A673 (cell line): ENCODE data around the gene LRRK1. TPM values are rescaled to one million over a fixed set of nuclear protein-coding genes. Genes with fewer than 3 reads are reported as not detected.

ENCODE experiments used
- BruUV-seq: library from RNA; stranded (reverse); fragments of 400-500 nt; replicated peaks from 2 replicates; lab custom pipeline; 2021; lab: Mats Ljungman, UMichigan
- CTCF ChIA-PET: fragments of 300-600 bp; sonication (Branson Sonifier 250); formaldehyde crosslinking; loops from one replicate; lab custom pipeline; 2022; ENCODE audit warnings: antibody characterized with exemption; lab: Charles Lee
- POLR2A ChIA-PET: fragments of 300-600 bp; sonication (Branson Sonifier 250); formaldehyde crosslinking; loops from one replicate; lab custom pipeline; 2022; ENCODE audit warnings: antibody characterized with exemption; ENCODE audit not compliant: low non-redundant PET; lab: Charles Lee
- DNase-seq: peaks from one replicate; pipeline ENCODE4 v3.0.0-alpha.2; 2015; ENCODE audit warnings: low spot score
- H3K27ac ChIP-seq: fragments of 200-600 bp; sonication (generic); 2 replicates; pipeline ENCODE4 v1.5.1; 2016; ENCODE audit warnings: mixed run types, low read depth, mild to moderate bottlenecking, mixed read lengths, antibody characterized with exemption, low read length; ENCODE audit not compliant: poor library complexity, severe bottlenecking
- H3K27me3 ChIP-seq: fragments of 200-600 bp; sonication (generic); replicated peaks from 2 replicates; pipeline ENCODE4 v1.6.1; 2017; ENCODE audit warnings: mixed run types, low read depth, mild to moderate bottlenecking, mixed read lengths, antibody characterized with exemption, low read length; ENCODE audit not compliant: insufficient read depth, poor library complexity
- H3K36me3 ChIP-seq: fragments of 200-600 bp; sonication (generic); 2 replicates; pipeline ENCODE4 v1.6.1; 2016; ENCODE audit warnings: mixed run types, mild to moderate bottlenecking, mixed read lengths, antibody characterized with exemption, low read length; ENCODE audit not compliant: insufficient read depth, poor library complexity, severe bottlenecking
- H3K4me1 ChIP-seq: fragments of 200-600 bp; sonication (generic); 2 replicates; pipeline ENCODE4 v1.6.1; 2017; ENCODE audit warnings: mixed run types, mild to moderate bottlenecking, mixed read lengths, antibody characterized with exemption, low read length; ENCODE audit not compliant: insufficient read depth, poor library complexity, severe bottlenecking
- H3K4me3 ChIP-seq: fragments of 200-600 bp; sonication (generic); 2 replicates; pipeline ENCODE4 v1.5.1; 2016; ENCODE audit warnings: low read depth, mixed run types, mild to moderate bottlenecking, mixed read lengths, low read length; ENCODE audit not compliant: poor library complexity, severe bottlenecking
- H3K9me3 ChIP-seq: fragments of 200-600 bp; sonication (generic); 2 replicates; pipeline ENCODE4 v1.6.1; 2016; ENCODE audit warnings: mixed run types, low read depth, mild to moderate bottlenecking, mixed read lengths, antibody characterized with exemption, low read length; ENCODE audit not compliant: poor library complexity, severe bottlenecking
- EZH2 ChIP-seq: fragments of 200-600 bp; sonication (generic); IDR thresholded peaks from 2 replicates; pipeline ENCODE4 v1.6.1; 2017; ENCODE audit warnings: borderline replicate concordance, low read depth, mild to moderate bottlenecking, mixed read lengths, antibody characterized with exemption, low read length; ENCODE audit not compliant: poor library complexity, severe bottlenecking
- intact Hi-C: fragments of 100-400 bp; cut with micrococcal nuclease; formaldehyde crosslinking; loops from one replicate; pipeline ENCODE4 v1.10.0; 2022; ENCODE audit not compliant: unreplicated experiment
- total RNA-seq: library from RNA; stranded (reverse); gene quantifications from 2 replicates; pipeline ENCODE4 v1.2.3, GENCODE V29; 2021
- TF ChIP-seq, protein P1 (sequence below): fragments of 300-800, 200-600 bp; sonication (generic); conservative IDR thresholded peaks from 2 replicates; pipeline ENCODE4 v1.5.1; 2017; ENCODE audit warnings: low read depth, mild to moderate bottlenecking, antibody characterized with exemption, low read length, moderate library complexity, mixed read lengths

Gene LRRK1
- total RNA-seq, 1 experiment from 2014 or later, result 7.7 TPM

DNA sequence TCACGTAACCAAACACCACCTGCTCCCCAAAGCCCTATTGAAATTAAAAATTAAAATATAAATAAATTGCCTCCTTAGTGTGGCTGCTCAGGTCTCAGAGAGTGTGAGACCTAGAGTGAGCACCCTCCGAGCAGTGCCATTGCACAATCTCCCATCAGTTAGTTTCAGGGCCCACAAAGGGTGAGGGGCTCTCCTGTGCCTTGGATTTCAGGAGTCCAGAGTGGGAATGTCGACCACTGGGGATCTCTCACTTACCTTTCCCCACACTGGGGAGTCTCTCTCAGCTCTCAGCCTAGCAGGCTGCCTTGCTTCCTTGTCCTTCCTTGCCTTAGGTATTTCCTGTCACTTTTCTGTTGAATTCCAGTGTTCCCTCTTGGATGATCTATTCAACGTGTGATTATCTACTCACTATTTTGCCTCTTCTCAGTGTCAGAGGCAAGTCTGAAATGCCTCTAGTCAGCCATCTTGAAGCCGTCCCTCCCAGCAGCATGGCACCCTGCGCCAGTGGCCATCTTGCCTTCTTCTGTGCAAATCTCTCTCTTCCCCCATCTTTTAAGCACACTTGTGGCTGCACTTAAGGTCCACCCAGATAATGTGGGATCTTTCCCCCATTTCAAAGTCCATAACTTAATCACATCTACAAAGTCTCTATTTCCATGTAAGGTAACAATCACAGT lies 119.3 kb downstream of the LRRK1 start:
- peaks cover 21% of the 10 kb centered on the region for H3K9me3 ChIP-seq
- CTCF ChIA-PET, result interaction anchor here (0.6 kb wide), 1 partner anchor 18 kb away, joined by 3 read pairs; no protein-coding TSS in a partner anchor
- H3K36me3 ChIP-seq, result no peaks in the 10 kb centered on the region
- no peak overlapping the region for H3K4me3 ChIP-seq
- POLR2A ChIA-PET, result interaction anchor here (0.5 kb wide), 1 partner anchor 427 kb away, joined by 7 read pairs; no protein-coding TSS in a partner anchor
- BruUV-seq, result no TSS peak
- TF ChIP-seq, protein P1, sequence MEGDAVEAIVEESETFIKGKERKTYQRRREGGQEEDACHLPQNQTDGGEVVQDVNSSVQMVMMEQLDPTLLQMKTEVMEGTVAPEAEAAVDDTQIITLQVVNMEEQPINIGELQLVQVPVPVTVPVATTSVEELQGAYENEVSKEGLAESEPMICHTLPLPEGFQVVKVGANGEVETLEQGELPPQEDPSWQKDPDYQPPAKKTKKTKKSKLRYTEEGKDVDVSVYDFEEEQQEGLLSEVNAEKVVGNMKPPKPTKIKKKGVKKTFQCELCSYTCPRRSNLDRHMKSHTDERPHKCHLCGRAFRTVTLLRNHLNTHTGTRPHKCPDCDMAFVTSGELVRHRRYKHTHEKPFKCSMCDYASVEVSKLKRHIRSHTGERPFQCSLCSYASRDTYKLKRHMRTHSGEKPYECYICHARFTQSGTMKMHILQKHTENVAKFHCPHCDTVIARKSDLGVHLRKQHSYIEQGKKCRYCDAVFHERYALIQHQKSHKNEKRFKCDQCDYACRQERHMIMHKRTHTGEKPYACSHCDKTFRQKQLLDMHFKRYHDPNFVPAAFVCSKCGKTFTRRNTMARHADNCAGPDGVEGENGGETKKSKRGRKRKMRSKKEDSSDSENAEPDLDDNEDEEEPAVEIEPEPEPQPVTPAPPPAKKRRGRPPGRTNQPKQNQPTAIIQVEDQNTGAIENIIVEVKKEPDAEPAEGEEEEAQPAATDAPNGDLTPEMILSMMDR, result no peak
- TF ChIP-seq EZH2, result no peak
- H3K27me3 ChIP-seq, result no peaks in the 10 kb centered on the region
- H3K4me1 ChIP-seq, result no peaks in the 10 kb centered on the region
- intact Hi-C loops, result no loop called here
- H3K27ac ChIP-seq, result no peak overlapping the region
- no peak for DNase-seq

DNA sequence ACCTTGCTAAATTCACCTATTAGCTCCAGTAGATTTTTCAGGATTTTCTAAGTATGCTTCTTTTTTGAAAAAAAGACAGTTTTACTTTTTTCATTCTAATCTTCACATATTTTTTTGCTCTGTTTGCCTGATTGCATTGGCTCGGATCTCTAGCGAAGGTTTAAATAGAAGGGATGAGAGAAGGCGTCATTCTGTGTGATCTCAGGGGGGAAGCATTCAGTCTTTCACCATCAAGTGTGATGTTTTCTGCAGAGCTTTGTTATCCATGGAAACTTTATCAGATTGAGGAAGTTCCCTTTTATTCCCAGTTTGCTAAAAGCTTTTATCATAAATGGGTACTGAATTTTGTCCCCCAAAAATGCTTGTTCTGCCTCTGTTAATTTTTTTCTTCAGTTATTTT lies 120.3 kb downstream of the LRRK1 start:
- no peaks in the 10 kb centered on the region for H3K36me3 ChIP-seq
- intact Hi-C loops, result no loop called here
- H3K27me3 ChIP-seq, result no peaks in the 10 kb centered on the region
- H3K27ac ChIP-seq, result no peak overlapping the region
- ChIA-PET POLR2A (no interaction called here), CTCF (interaction anchor here (0.6 kb wide), 1 partner anchor 17 kb away, joined by 3 read pairs; no protein-coding TSS in a partner anchor)
- no peak for TF ChIP-seq EZH2
- TF ChIP-seq, protein P1, result no peak
- H3K4me3 ChIP-seq, result no peak overlapping the region
- no TSS peak for BruUV-seq
- no peaks in the 10 kb centered on the region for H3K4me1 ChIP-seq
- DNase-seq, result no peak
- H3K9me3 ChIP-seq, result peaks cover 18% of the 10 kb centered on the region

DNA sequence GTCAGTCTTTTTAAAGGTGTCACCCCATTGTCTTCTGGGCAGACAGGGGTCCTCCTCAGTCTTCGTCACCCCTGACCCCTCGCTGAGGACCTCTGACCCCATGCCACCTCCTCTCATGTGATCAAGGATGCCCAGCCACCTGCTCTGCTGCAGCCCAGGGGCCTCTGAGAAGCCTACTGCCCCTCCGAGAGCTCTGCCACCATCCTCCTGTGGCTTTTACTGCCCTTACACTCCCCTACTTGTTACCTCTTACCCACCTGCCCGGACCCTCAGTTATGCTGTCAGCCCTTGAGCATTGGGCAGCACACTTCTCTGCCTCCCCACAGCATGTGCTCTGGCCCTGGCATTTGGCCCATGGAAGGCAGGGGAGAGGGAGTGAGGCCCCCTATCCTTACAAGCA lies 123.2 kb downstream of the LRRK1 start:
- ChIA-PET POLR2A (no interaction called here), CTCF (no interaction called here)
- Histone ChIP-seq H3K27ac (no peak overlapping the region), H3K36me3 (no peaks in the 10 kb centered on the region), H3K9me3 (no peaks in the 10 kb centered on the region), H3K27me3 (no peaks in the 10 kb centered on the region), H3K4me3 (no peak overlapping the region), H3K4me1 (no peaks in the 10 kb centered on the region)
- TF ChIP-seq, protein P1, result no peak
- TF ChIP-seq EZH2, result no peak
- no TSS peak for BruUV-seq
- DNase-seq, result no peak
- intact Hi-C loops, result no loop called here
